GM12891 (cell line): ENCODE data around the gene SNW1.

Experiments used
- POLR2A ChIP-seq: IDR thresholded peaks from 2 replicates; pipeline ENCODE4 v1.6.1; 2011; ENCODE audit warnings: low read depth, low read length, control low read depth
- POLR2AphosphoS5 ChIP-seq: IDR thresholded peaks from 2 replicates; pipeline ENCODE4 v1.6.1; 2011; ENCODE audit warnings: low read depth, low read length, control low read depth
- POU2F2 ChIP-seq: IDR thresholded peaks from 2 replicates; pipeline ENCODE4 v1.6.1; 2011; ENCODE audit warnings: low read depth, mild to moderate bottlenecking, control low read depth, low read length, moderate library complexity
- SPI1 ChIP-seq: IDR thresholded peaks from 2 replicates; pipeline ENCODE4 v1.6.1; 2011; ENCODE audit warnings: low read depth, low read length, control low read depth
- TAF1 ChIP-seq: IDR thresholded peaks from 2 replicates; pipeline ENCODE4 v1.6.1; 2011; ENCODE audit warnings: low read depth, low read length, control low read depth

GRCh38 chr14:77794357-77794756 is 33.4 kb upstream of the SNW1 start:
- no peak for TF ChIP-seq TAF1
- TF ChIP-seq POLR2A, result no peak
- no peak for TF ChIP-seq POLR2AphosphoS5
- no peak for TF ChIP-seq SPI1
- no peak for TF ChIP-seq POU2F2
